WTC11 (cell line): ENCODE measurements around the gene BOC.

Experiments used
- CREB1 ChIP-seq: sonication (generic); formaldehyde crosslinking; IDR thresholded peaks from 2 replicates; pipeline ENCODE4 v1.8.0; 2023; ENCODE audit warnings: mild to moderate bottlenecking, missing genetic modification reagents
- ESRRA ChIP-seq: sonication (generic); formaldehyde crosslinking; IDR thresholded peaks from 2 replicates; pipeline ENCODE4 v1.8.1; 2022; ENCODE audit warnings: mild to moderate bottlenecking, missing genetic modification reagents, borderline replicate concordance
- IRF2 ChIP-seq: sonication (generic); formaldehyde crosslinking; IDR thresholded peaks from 2 replicates; pipeline ENCODE4 v1.8.0; 2022; ENCODE audit warnings: low read depth, missing genetic modification reagents, borderline replicate concordance
- ZNF416 ChIP-seq: fragments of 250-450 bp; sonication (Bioruptor Pico); IDR thresholded peaks from 2 replicates; pipeline ENCODE4 v1.9.0; 2021; ENCODE audit warnings: mild to moderate bottlenecking, inconsistent platforms
- TF ChIP-seq, protein P1 (sequence below): fragments of 250-450 bp; sonication (Bioruptor Pico); IDR thresholded peaks from 2 replicates; pipeline ENCODE4 v2.1.2; 2022; ENCODE audit warnings: mild to moderate bottlenecking, moderate library complexity
- TF ChIP-seq, protein P2 (sequence below): fragments of 200-600 bp; IDR thresholded peaks from 2 replicates; pipeline ENCODE4 v1.8.0; 2022; ENCODE audit warnings: antibody characterized with exemption

DNA sequence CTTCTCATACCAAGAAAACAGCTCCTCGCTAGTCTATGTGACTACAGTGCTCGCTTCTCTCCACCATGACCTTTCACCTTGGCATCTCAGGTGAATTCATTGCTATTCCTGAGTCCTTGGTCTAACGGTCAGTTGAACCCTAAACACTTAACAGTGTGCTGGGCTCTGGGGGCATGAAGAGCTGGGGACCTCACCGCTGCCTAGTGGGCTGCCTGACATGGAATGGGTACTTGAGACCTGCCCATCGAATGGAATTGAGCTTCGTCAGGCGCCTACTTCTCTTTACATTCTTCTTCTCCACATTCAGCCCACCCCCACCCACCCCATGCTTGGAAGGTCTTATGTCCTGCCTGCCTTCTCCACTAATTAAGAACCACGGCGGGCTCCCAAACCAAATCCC, 22.1 kb downstream of the BOC start:
- TF ChIP-seq, protein P1, sequence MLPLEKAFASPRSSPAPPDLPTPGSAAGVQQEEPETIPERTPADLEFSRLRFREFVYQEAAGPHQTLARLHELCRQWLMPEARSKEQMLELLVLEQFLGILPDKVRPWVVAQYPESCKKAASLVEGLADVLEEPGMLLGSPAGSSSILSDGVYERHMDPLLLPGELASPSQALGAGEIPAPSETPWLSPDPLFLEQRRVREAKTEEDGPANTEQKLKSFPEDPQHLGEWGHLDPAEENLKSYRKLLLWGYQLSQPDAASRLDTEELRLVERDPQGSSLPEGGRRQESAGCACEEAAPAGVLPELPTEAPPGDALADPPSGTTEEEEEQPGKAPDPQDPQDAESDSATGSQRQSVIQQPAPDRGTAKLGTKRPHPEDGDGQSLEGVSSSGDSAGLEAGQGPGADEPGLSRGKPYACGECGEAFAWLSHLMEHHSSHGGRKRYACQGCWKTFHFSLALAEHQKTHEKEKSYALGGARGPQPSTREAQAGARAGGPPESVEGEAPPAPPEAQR, result no peak
- TF ChIP-seq CREB1 (CRISPR knock-in tag) (no peak), ZNF416 (CRISPR knock-in tag) (no peak), IRF2 (CRISPR knock-in tag) (no peak), ESRRA (CRISPR knock-in tag) (no peak)
- TF ChIP-seq, protein P2, sequence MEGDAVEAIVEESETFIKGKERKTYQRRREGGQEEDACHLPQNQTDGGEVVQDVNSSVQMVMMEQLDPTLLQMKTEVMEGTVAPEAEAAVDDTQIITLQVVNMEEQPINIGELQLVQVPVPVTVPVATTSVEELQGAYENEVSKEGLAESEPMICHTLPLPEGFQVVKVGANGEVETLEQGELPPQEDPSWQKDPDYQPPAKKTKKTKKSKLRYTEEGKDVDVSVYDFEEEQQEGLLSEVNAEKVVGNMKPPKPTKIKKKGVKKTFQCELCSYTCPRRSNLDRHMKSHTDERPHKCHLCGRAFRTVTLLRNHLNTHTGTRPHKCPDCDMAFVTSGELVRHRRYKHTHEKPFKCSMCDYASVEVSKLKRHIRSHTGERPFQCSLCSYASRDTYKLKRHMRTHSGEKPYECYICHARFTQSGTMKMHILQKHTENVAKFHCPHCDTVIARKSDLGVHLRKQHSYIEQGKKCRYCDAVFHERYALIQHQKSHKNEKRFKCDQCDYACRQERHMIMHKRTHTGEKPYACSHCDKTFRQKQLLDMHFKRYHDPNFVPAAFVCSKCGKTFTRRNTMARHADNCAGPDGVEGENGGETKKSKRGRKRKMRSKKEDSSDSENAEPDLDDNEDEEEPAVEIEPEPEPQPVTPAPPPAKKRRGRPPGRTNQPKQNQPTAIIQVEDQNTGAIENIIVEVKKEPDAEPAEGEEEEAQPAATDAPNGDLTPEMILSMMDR, result no peak
